Loucy (cell line): ENCODE measurements around the gene AFF4.

Experiments used
- H2AFZ ChIP-seq: fragments of 200-600 bp; sonication (generic); 2 replicates; pipeline ENCODE4 v1.6.0; 2016; ENCODE audit warnings: antibody characterized with exemption, mild to moderate bottlenecking, low read length, moderate library complexity
- H3F3A ChIP-seq: fragments of 200-600 bp; 2 replicates; pipeline ENCODE4 v1.6.0; 2016; ENCODE audit warnings: antibody characterized with exemption, low read depth, mild to moderate bottlenecking
- H3K27me3 ChIP-seq: fragments of 200-600 bp; sonication (generic); 2 replicates; pipeline ENCODE4 v1.6.1; 2014; ENCODE audit warnings: low read length, mild to moderate bottlenecking; ENCODE audit not compliant: insufficient read depth, poor library complexity, severe bottlenecking
- H3K36me3 ChIP-seq: fragments of 200-600 bp; sonication (generic); 2 replicates; pipeline ENCODE4 v1.6.1; 2016; ENCODE audit warnings: low read length; ENCODE audit not compliant: insufficient read depth
- H3K4me1 ChIP-seq: fragments of 200-600 bp; sonication (generic); 2 replicates; pipeline ENCODE4 v1.5.1; 2014; ENCODE audit warnings: low read length, mild to moderate bottlenecking; ENCODE audit not compliant: insufficient read depth, poor library complexity, severe bottlenecking
- H3K4me2 ChIP-seq: fragments of 200-600 bp; sonication (generic); 2 replicates; pipeline ENCODE4 v1.6.0; 2014; ENCODE audit warnings: antibody characterized with exemption, low read length, low read depth, mild to moderate bottlenecking; ENCODE audit not compliant: poor library complexity, severe bottlenecking
- H3K4me3 ChIP-seq: fragments of 200-600 bp; sonication (generic); 2 replicates; pipeline ENCODE4 v1.5.1; 2014; ENCODE audit warnings: low read length, mild to moderate bottlenecking, mixed read lengths; ENCODE audit not compliant: poor library complexity, severe bottlenecking
- H3K79me2 ChIP-seq: fragments of 200-600 bp; sonication (generic); 2 replicates; pipeline ENCODE4 v1.6.1; 2014; ENCODE audit warnings: low read length; ENCODE audit not compliant: insufficient read depth
- H3K9ac ChIP-seq: fragments of 200-600 bp; sonication (generic); 2 replicates; pipeline ENCODE4 v1.6.0; 2014; ENCODE audit warnings: mild to moderate bottlenecking, low read depth, low read length, moderate library complexity; ENCODE audit not compliant: poor library complexity, severe bottlenecking
- H3K9me2 ChIP-seq: fragments of 200-600 bp; sonication (generic); replicated peaks from 2 replicates; pipeline ENCODE4 v1.6.1; 2016; ENCODE audit warnings: low read depth, low read length, mixed read lengths
- H3K9me3 ChIP-seq: fragments of 200-600 bp; sonication (generic); 2 replicates; pipeline ENCODE4 v1.6.1; 2014; ENCODE audit warnings: mild to moderate bottlenecking, antibody characterized with exemption, low read length, low read depth; ENCODE audit not compliant: insufficient read depth
- H4K20me1 ChIP-seq: fragments of 200-600 bp; sonication (generic); 2 replicates; pipeline ENCODE4 v1.6.0; 2014; ENCODE audit warnings: antibody characterized with exemption, low read length, mild to moderate bottlenecking; ENCODE audit not compliant: insufficient read depth, poor library complexity, severe bottlenecking
- EZH2phosphoT487 ChIP-seq: fragments of 200-600 bp; IDR thresholded peaks from 2 replicates; pipeline ENCODE4 v1.6.1; 2018; ENCODE audit warnings: antibody characterized with exemption, mild to moderate bottlenecking, moderate library complexity, borderline replicate concordance
- TF ChIP-seq, protein P1 (sequence below): fragments of 200-600 bp; sonication (generic); conservative IDR thresholded peaks from 2 replicates; pipeline ENCODE4 v1.5.1; 2014; ENCODE audit warnings: mild to moderate bottlenecking, antibody characterized with exemption, low read length

Gene AFF4

DNA sequence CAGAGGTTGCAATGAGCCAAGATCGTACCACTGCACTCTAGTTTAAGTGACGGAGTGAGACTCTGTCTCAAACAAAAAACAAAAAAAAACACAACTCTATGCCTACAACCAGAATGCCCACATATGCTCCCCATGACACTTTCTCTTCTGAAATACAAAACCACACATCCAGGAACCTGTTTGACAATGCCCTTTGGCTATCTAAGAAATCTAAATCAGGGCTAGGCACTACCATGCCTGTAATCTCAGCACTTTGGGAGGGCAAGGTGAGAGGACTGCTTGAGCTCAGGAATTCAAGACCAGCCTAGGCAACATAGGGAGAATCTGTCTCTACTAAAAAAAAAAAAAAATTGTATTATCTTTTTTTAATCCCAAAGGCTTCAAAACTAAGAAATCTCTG is 10.6 kb downstream of the AFF4 start:
- Histone ChIP-seq H4K20me1 (peaks cover 1% of the 10 kb centered on the region), H3K27me3 (no peaks in the 10 kb centered on the region), H3F3A (no peaks in the 10 kb centered on the region), H3K4me3 (no peak overlapping the region), H3K9ac (no peak overlapping the region), H3K4me1 (no peaks in the 10 kb centered on the region), H3K9me3 (no peaks in the 10 kb centered on the region), H3K79me2 (peaks cover 43% of the 10 kb centered on the region; the same call in 1 of the 2 replicates), H3K9me2 (no peaks in the 10 kb centered on the region), H2AFZ (no peak overlapping the region), H3K4me2 (no peak overlapping the region), H3K36me3 (peaks cover 3% of the 10 kb centered on the region; the same call in 1 of the 2 replicates)
- TF ChIP-seq, protein P1, sequence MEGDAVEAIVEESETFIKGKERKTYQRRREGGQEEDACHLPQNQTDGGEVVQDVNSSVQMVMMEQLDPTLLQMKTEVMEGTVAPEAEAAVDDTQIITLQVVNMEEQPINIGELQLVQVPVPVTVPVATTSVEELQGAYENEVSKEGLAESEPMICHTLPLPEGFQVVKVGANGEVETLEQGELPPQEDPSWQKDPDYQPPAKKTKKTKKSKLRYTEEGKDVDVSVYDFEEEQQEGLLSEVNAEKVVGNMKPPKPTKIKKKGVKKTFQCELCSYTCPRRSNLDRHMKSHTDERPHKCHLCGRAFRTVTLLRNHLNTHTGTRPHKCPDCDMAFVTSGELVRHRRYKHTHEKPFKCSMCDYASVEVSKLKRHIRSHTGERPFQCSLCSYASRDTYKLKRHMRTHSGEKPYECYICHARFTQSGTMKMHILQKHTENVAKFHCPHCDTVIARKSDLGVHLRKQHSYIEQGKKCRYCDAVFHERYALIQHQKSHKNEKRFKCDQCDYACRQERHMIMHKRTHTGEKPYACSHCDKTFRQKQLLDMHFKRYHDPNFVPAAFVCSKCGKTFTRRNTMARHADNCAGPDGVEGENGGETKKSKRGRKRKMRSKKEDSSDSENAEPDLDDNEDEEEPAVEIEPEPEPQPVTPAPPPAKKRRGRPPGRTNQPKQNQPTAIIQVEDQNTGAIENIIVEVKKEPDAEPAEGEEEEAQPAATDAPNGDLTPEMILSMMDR, result no peak
- TF ChIP-seq EZH2phosphoT487, result no peak

DNA sequence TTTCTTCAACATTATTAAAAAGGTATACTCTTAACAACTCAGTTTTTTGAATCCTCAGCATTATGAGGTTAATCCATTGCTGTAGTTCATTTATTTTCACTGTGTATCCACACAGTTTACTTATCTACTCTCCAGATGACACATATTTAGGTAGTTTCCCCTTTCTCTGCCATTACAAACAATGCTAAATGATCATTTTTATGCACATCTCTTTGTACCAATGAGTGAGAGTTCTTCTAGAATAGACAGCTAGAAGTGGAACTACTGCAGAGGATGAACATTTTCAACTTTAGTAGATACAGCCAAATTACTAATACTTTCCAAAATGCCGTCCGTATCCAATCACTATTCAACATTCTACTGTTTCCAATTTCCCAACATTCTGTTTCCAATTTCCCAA is 11.5 kb downstream of the AFF4 start:
- H3K4me3 ChIP-seq, result no peak overlapping the region
- no peaks in the 10 kb centered on the region for H3K9me3 ChIP-seq
- H3F3A ChIP-seq, result no peaks in the 10 kb centered on the region
- H3K9ac ChIP-seq, result no peak overlapping the region
- no peaks in the 10 kb centered on the region for H4K20me1 ChIP-seq
- peaks cover 41% of the 10 kb centered on the region; the same call in 1 of the 2 replicates for H3K79me2 ChIP-seq
- no peaks in the 10 kb centered on the region for H3K4me1 ChIP-seq
- H2AFZ ChIP-seq, result no peak overlapping the region
- H3K4me2 ChIP-seq, result no peak overlapping the region
- no peaks in the 10 kb centered on the region for H3K27me3 ChIP-seq
- no peak for TF ChIP-seq EZH2phosphoT487
- TF ChIP-seq, protein P1, result no peak
- H3K36me3 ChIP-seq, result peaks cover 3% of the 10 kb centered on the region; the same call in 1 of the 2 replicates
- H3K9me2 ChIP-seq, result no peaks in the 10 kb centered on the region

DNA sequence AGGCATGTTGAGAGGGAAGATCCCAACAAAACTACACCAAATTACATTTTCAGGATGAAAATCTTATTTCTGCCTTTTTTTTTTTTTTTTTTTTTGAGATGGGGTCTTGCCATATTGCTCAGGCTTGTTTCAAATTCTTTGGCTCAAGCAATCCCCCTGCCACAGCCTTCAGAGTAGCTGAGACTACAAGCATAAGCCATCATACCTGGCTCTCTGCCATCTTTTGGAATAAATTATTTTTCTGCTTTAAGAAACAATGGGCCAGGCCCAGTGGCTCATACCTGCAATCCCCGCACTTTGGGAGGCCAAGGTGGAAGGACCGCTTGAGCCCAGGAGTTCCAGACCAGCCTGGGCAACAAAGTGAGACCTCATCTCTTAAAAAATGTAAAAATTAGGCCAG is 14.3 kb downstream of the AFF4 start:
- no peak overlapping the region for H3K4me2 ChIP-seq
- no peak overlapping the region for H2AFZ ChIP-seq
- no peak overlapping the region for H3K9ac ChIP-seq
- no peaks in the 10 kb centered on the region for H4K20me1 ChIP-seq
- no peaks in the 10 kb centered on the region for H3K9me3 ChIP-seq
- no peaks in the 10 kb centered on the region for H3K36me3 ChIP-seq
- H3K27me3 ChIP-seq, result no peaks in the 10 kb centered on the region
- H3K9me2 ChIP-seq, result no peaks in the 10 kb centered on the region
- H3F3A ChIP-seq, result no peaks in the 10 kb centered on the region
- H3K4me1 ChIP-seq, result no peaks in the 10 kb centered on the region
- peaks cover 40% of the 10 kb centered on the region; the same call in 1 of the 2 replicates for H3K79me2 ChIP-seq
- H3K4me3 ChIP-seq, result no peak overlapping the region
- TF ChIP-seq, protein P1, result no peak
- TF ChIP-seq EZH2phosphoT487, result no peak
